LNCaP clone FGC (cell line): ENCODE measurements around the gene SIKE1.
"Not testable (repeated sequence)": the region's sequence is repeated elsewhere in the genome, so short reads cannot be mapped to it uniquely, and the experiment has no call there.

ENCODE experiments used
- DNase-seq: peaks from one replicate; pipeline ENCODE4 v3.0.0-alpha.2; 2011; ENCODE audit warnings: low read depth
- H3K4me3 ChIP-seq: 2 replicates; pipeline ENCODE4 v1.5.1; 2011; ENCODE audit warnings: mild to moderate bottlenecking, low read depth, low read length, control low read depth
- CTCF ChIP-seq: IDR thresholded peaks from 2 replicates; pipeline ENCODE4 v1.5.1; 2012; ENCODE audit warnings: mild to moderate bottlenecking; ENCODE audit not compliant: control insufficient read depth, insufficient read depth; ENCODE audit errors: extremely low read depth

Gene SIKE1

GRCh38 chr1:114758256-114758832 lies 22.1 kb downstream of the SIKE1 start:
- H3K4me3 ChIP-seq, result peak overlapping the region; percentile 99
- no peak for DNase-seq
- TF ChIP-seq CTCF, result no peak

- H3K4me3 ChIP-seq, result peak within 1 kb of the TSS; percentile 99
- TF ChIP-seq CTCF, result 0 out of 2 replicates have a peak, but pooled peaks have one; percentile 23
- DNase-seq, result peak; percentile 97
These were observed 22.8 kb downstream of the SIKE1 start, which contains the start of gene CSDE1 for GRCh38 chr1:114757455-114758255. CSDE1 (minus strand) TSS chr1:114757984; CDS start chr1:114739890, 18,094 bp downstream.

- TF ChIP-seq CTCF, result no peak
- DNase-seq, result no peak
- H3K4me3 ChIP-seq, result peak overlapping the region; percentile 99
These were observed 23.5 kb downstream of the SIKE1 start for GRCh38 chr1:114756949-114757454.

GRCh38 chr1:114756009-114756892 lies 24.2 kb downstream of the SIKE1 start:
- no peak for DNase-seq
- TF ChIP-seq CTCF, result no peak
- H3K4me3 ChIP-seq, result peak overlapping the region; percentile 99

GRCh38 chr1:114755006-114755931 lies 25.2 kb downstream of the SIKE1 start:
- DNase-seq, result peak; percentile 64
- no peak for TF ChIP-seq CTCF
- H3K4me3 ChIP-seq, result peak overlapping the region; percentile 99

- H3K4me3 ChIP-seq, result 0 out of 2 replicates have a peak overlapping the region, but pooled peaks have one; percentile 99
- DNase-seq, result not testable (repeated sequence)
These were observed 26.8 kb downstream of the SIKE1 start for GRCh38 chr1:114753702-114754101.
